Measurements from ENCODE around the gene RAB42. TPM values are rescaled to one million over a fixed set of nuclear protein-coding genes. Genes with fewer than 3 reads are reported as not detected.

Gene RAB42
- total RNA-seq, 1 experiment from 2014 or later: 13.2 TPM

- Histone ChIP-seq H2BK12ac (ENCODE audit: insufficient read length, low read depth, low read length) (no peak overlapping the region), H3K4me2 (ENCODE audit: insufficient read depth, insufficient read length, low read length) (peak overlapping the region; percentile 98), H3K27ac (ENCODE audit: insufficient read length, low read depth, low read length) (no peak overlapping the region), H2BK5ac (ENCODE audit: insufficient read length, low read length) (no peak overlapping the region), H3K4ac (ENCODE audit: low read depth, low read length) (no peak overlapping the region), H4K91ac (ENCODE audit: insufficient read length, low read depth, low read length) (no peak overlapping the region), H3K23ac (ENCODE audit: insufficient read length, low read depth, low read length) (no peak overlapping the region), H2BK20ac (ENCODE audit: low read depth, low read length, poor library complexity, severe bottlenecking) (no peak overlapping the region), H2AFZ (ENCODE audit: low read length) (no peak overlapping the region), H3K9me3 (ENCODE audit: control insufficient read depth, low read depth, low read length) (no peaks in the 10 kb centered on the region), H2AK5ac (ENCODE audit: insufficient read length, low read length) (no peak overlapping the region), H4K8ac (replicated peaks; ENCODE audit: insufficient read length, low read depth, low read length) (no peak overlapping the region), H3K23me2 (ENCODE audit: insufficient read length, low read depth, low read length, poor library complexity, severe bottlenecking) (peaks cover 17% of the 10 kb centered on the region), H3K18ac (ENCODE audit: insufficient read length, low read depth, low read length) (no peak overlapping the region), H2BK15ac (ENCODE audit: low read depth, low read length) (no peak overlapping the region), H3K56ac (ENCODE audit: insufficient read length, low read depth, low read length) (no peak overlapping the region), H3K14ac (ENCODE audit: insufficient read depth, low read length) (no peak overlapping the region), H3K79me1 (ENCODE audit: insufficient read depth, low read depth, low read length, poor library complexity, severe bottlenecking) (no peaks in the 10 kb centered on the region), H3K27me3 (ENCODE audit: insufficient read depth, low read length) (no peaks in the 10 kb centered on the region), H3K4me1 (ENCODE audit: insufficient read depth, low read length) (no peaks in the 10 kb centered on the region), H4K20me1 (ENCODE audit: control insufficient read depth, insufficient read depth, insufficient read length) (no peaks in the 10 kb centered on the region), H2BK120ac (ENCODE audit: low read depth, low read length, poor library complexity, severe bottlenecking) (no peak overlapping the region), H3K79me2 (ENCODE audit: insufficient read depth, low read length) (peaks cover 16% of the 10 kb centered on the region; the same call in 1 of the 2 replicates), H3K9ac (ENCODE audit: extremely low read depth, insufficient read length, low read length) (peak overlapping the region; percentile 66), H3T11ph (ENCODE audit: low read length) (no peak overlapping the region), H4K5ac (ENCODE audit: insufficient read length, low read depth, low read length) (no peak overlapping the region)
- H3K27me3 Mint-ChIP-seq (ENCODE audit: low read depth): 0 out of 2 replicates have a peak, but pooled peaks cover 3% of the 10 kb centered on the region
- peak; percentile 94 for DNase-seq
- H3K36me3 Mint-ChIP-seq (ENCODE audit: insufficient read depth in 1 of 3, low read depth in 3 of 3): peaks cover 30 to 44% (median 38%) of the 10 kb centered on the region in 3 experiments
- TF ChIP-seq CTCF (conservative IDR thresholded peaks at IDR 0.05): no peak
- H3K4me3 Mint-ChIP-seq: peak overlapping the region; percentile 90 to 96
- H3K4me1 Mint-ChIP-seq: peaks cover 25 to 28% of the 10 kb centered on the region in 2 experiments
- H3K9me3 Mint-ChIP-seq: no peaks in the 10 kb centered on the region; a peak in 1 of 5 replicates
- peak overlapping the region in 2 of 3 experiments; percentile 66 to 95; a peak in 5 of 7 replicates for H3K27ac Mint-ChIP-seq
- WGBS (ENCODE audit: extremely low coverage, insufficient read length, low lambda C conversion rate): no CpG with 5 or more reads among the region's 75 CpGs
These were observed 10.4 kb upstream of the RAB42 start for GRCh38 chr1:28581531-28582247.

Data from H9 (cell line).